ENCODE results near the gene EHMT2.

DNA sequence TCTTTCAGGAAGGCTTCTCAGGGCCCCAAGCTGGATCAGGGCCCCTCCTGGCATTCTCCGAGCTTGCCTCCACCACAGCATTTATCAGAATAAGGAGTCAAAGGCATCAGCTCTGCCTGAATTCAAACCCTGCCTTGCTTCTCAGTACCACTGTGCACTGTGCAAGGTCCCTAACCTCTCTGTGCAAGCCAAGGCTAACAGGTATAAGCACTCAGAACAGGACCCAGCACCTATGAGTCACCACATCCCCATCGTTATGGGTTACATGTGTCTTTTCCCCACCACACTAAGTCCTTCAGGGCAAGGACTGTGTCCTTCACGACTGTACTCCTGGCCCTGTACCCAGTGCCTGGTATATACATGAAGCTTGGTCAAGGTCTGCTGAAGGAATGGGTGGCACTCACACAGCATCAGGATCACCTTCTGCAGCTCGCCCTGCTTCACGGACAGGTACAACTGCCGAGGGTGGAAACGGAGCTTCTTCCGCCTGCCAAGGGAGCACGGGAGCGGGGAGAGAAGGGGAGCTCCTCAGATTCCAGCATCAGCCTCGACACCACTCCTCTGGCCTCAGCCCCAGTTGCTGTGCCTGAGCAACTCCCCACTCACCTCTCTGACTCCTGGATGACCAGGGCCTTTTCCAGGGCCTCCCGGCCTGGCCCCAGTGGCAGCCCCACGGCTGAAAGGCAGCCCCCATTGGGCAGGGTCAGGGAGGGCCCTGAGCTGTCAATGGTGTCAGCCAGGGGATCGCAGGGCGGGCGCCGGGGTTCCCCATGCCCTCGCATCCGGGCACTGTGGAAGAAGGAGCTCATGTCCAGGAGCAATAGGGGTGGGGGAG, 10.1 kb downstream of the EHMT2 start:
- TF ChIP-seq, protein P1, sequence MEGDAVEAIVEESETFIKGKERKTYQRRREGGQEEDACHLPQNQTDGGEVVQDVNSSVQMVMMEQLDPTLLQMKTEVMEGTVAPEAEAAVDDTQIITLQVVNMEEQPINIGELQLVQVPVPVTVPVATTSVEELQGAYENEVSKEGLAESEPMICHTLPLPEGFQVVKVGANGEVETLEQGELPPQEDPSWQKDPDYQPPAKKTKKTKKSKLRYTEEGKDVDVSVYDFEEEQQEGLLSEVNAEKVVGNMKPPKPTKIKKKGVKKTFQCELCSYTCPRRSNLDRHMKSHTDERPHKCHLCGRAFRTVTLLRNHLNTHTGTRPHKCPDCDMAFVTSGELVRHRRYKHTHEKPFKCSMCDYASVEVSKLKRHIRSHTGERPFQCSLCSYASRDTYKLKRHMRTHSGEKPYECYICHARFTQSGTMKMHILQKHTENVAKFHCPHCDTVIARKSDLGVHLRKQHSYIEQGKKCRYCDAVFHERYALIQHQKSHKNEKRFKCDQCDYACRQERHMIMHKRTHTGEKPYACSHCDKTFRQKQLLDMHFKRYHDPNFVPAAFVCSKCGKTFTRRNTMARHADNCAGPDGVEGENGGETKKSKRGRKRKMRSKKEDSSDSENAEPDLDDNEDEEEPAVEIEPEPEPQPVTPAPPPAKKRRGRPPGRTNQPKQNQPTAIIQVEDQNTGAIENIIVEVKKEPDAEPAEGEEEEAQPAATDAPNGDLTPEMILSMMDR (conservative IDR thresholded peaks at IDR 0.05 in 1 of 2, IDR thresholded peaks at IDR 0.05 in 1 of 2; ENCODE audit: low read depth in 1 of 2, low read length in 2 of 2), result no peak
- no peak for TF ChIP-seq EZH2 (IDR thresholded peaks at IDR 0.05; ENCODE audit: low read length, missing control alignments)
